Activated naive CD4-positive, alpha-beta T cell (primary cell): Measurements from ENCODE around the gene MNX1.

ENCODE experiments used
- DNase-seq, 4 experiments: peaks; one replicate each; lab custom pipeline; 2025; lab: John Stamatoyannopoulos, UW

MNX1 gene

GRCh38 chr7:156969972-156970420, 40.5 kb downstream of the MNX1 start:
- DNase-seq: no peak

DNA sequence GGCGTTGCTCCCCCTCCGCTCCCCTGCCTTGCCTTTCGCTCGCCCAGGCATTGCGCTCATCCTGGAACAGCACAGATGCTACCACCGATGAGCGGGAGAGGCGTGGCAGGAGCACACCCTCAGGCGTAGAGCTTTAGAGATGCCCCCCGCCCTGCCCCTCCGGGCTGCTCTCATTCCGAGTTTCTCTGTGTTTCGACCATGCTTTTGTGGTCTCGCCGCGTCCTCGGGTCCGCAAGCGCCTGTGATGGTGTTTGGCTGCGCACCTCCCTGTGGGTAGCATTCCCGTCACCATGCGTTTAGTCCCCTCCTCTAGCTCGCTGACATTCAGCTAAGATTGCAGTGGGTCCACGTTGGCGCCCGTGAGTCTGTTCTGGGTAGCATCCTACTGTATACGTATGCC, 42.3 kb downstream of the MNX1 start:
- DNase-seq: no peak

DNA sequence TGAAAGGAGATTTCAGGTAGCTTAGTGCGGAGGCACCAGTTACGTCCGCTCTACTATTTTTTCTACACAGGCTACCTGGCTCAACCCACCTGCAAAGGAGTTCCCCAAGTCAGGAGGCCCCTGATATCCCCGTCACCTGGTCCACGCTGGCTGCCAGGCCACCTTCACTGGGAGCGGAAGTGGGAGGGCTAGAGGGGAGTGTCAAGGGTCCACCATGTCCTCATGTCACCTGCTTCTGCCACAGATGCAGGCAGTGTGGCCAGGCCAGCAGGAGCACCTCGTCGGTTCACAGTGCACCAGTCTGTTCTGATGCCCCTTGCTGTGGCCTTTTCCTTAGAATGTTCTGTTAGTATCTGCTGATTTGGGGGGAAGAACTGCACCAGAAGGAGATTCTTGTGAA, 44.1 kb downstream of the MNX1 start:
- no peak for DNase-seq

GRCh38 chr7:156964971-156965370, 45.5 kb downstream of the MNX1 start:
- DNase-seq: no peak

- no peak for DNase-seq
Observed at GRCh38 chr7:156963472-156963871, 47.0 kb downstream of the MNX1 start.

DNA sequence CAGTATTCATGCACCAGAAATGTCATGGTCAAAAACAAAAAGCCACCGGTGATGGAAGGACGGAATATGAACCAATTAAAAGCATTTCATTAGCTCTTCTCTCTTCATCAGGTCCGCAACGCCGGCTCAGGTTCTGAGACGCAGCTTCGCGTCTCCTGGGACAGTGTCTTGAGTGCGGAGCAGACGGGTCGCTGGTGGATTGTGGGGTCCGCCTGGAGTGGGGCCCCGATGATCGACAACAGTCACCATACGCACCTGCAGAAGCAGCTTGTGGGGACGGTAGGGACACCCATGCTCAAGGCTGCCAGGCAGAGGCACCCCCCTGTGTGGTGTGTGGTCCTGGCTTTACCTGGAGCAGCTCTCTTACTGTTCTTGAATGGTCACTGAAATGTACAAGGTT, 47.6 kb downstream of the MNX1 start:
- no peak for DNase-seq

DNA sequence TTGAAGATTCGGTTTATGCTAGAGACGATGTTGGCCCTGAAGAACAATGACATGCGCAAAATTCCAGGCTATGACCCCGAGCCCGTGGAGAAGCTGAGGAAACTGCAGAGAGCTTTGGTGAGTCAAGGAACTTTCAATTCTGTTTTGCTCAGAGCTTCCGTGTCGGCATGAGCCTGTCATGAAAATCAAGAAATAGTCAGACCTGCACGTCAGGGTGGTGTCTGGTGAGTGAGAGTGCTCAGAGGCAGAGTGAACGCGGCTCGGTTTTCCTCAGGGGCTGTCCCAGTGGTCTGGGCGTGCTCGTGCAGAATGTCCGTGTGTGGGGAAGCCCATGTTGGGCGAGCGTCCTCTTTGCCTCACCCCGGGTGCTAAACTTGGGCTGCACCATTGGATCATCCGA, 48.3 kb downstream of the MNX1 start:
- DNase-seq: no peak

DNA sequence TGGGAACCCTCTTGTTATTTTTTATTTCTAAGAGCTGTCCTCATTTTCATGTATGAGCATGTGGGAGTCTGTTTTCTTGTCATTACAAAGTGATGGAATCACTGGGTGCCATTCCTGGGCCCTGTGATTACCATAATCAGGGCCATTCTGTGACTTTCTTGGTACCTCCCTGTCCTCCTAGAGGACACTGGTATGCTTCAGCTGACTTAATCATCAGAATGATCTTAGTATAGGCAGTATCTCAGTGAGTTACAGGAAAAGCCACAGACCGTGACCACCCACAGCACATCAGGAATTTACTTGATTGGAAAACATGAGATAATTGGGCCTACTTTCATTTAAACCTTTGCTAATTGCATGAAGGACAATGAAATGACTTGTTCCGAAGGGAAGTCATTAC, 53.7 kb downstream of the MNX1 start:
- no peak for DNase-seq

- DNase-seq: no peak
Observed at GRCh38 chr7:156954941-156955340, 55.5 kb downstream of the MNX1 start.
